GM21390 (cell line): Measurements from ENCODE around the gene CD83.

Experiments
- ATAC-seq: cut with Tn5 transposase; IDR thresholded peaks from one replicate; pipeline ENCODE4 v1.9.1; 2021; ENCODE audit not compliant: unreplicated experiment

The CD83 gene

GRCh38 chr6:14091339-14091978 lies 26.1 kb upstream of the CD83 start:
- ATAC-seq = peak; percentile 28

GRCh38 chr6:14092316-14092715 lies 25.3 kb upstream of the CD83 start:
- ATAC-seq = no peak

GRCh38 chr6:14092838-14093789 lies 24.5 kb upstream of the CD83 start:
- no peak for ATAC-seq

- no peak for ATAC-seq
Observed at GRCh38 chr6:14094721-14095120, 22.9 kb upstream of the CD83 start.

GRCh38 chr6:14095437-14095836 lies 22.1 kb upstream of the CD83 start:
- ATAC-seq = peak; percentile 36

- ATAC-seq = no peak
Observed at GRCh38 chr6:14100138-14100537, 17.4 kb upstream of the CD83 start.

GRCh38 chr6:14100966-14101365 lies 16.6 kb upstream of the CD83 start:
- no peak for ATAC-seq

GRCh38 chr6:14102383-14102782 lies 15.2 kb upstream of the CD83 start:
- no peak for ATAC-seq

- ATAC-seq = no peak
Observed at GRCh38 chr6:14105547-14105946, 12.0 kb upstream of the CD83 start.

- no peak for ATAC-seq
Observed at GRCh38 chr6:14107000-14107399, 10.6 kb upstream of the CD83 start.

GRCh38 chr6:14107711-14108494 lies 9.7 kb upstream of the CD83 start:
- ATAC-seq = no peak

- peak; percentile 71 for ATAC-seq
Observed at GRCh38 chr6:14108571-14109410, 8.8 kb upstream of the CD83 start.

- ATAC-seq = peak; percentile 2
Observed at GRCh38 chr6:14109411-14109826, 8.2 kb upstream of the CD83 start.

- ATAC-seq = peak; percentile 58
Observed at GRCh38 chr6:14110001-14110818, 7.4 kb upstream of the CD83 start.

GRCh38 chr6:14113976-14114375 lies 3.6 kb upstream of the CD83 start:
- ATAC-seq = no peak

- no peak for ATAC-seq
Observed at GRCh38 chr6:14118091-14118439, 493 bp downstream of the CD83 start.

- ATAC-seq = no peak
Observed at GRCh38 chr6:14118446-14118845, 874 bp downstream of the CD83 start.

GRCh38 chr6:14119784-14120183 lies 2.2 kb downstream of the CD83 start:
- ATAC-seq = no peak

- no peak for ATAC-seq
Observed at GRCh38 chr6:14120546-14120945, 3.0 kb downstream of the CD83 start.

- ATAC-seq = peak; percentile 66
Observed at GRCh38 chr6:14121936-14122344, 4.4 kb downstream of the CD83 start.
